Dermis microvascular lymphatic vessel endothelial cell (primary cell): ENCODE results near the gene DENND5B. TPM values are rescaled to one million over a fixed set of nuclear protein-coding genes. Genes with fewer than 3 reads are reported as not detected.
A peak's percentile ranks its signal among the peaks of the same experiment; 100 is the strongest.
"Not testable (repeated sequence)": the region's sequence is repeated elsewhere in the genome, so short reads cannot be mapped to it uniquely, and the experiment has no call there.

Source experiments
- DNase-seq, 2 donors: peaks; one replicate each; pipeline versions ENCODE4 v3.0.0 to v3.0.0-alpha.2; 2010; ENCODE audit warnings: low read depth in 2 of 2
- total RNA-seq: library from RNA; depleted of rRNA; stranded (reverse); fragments of >200 nt; gene quantifications from 2 replicates; pipeline ENCODE4 v1.2.1, GENCODE V29; 2014

Gene DENND5B
- total RNA-seq, 1 donor from 2014 or later: 5.9 TPM

- peak in 1 of 2 donors; percentile 25 for DNase-seq
These were observed 505 bp upstream of the DENND5B start for GRCh38 chr12:31591380-31591901.

- peak in 1 of 2 donors; percentile 79 for DNase-seq
These were observed 863 bp downstream of the DENND5B start for GRCh38 chr12:31589904-31590641.

GRCh38 chr12:31589598-31589903 lies 1.4 kb downstream of the DENND5B start:
- DNase-seq: no peak

GRCh38 chr12:31588976-31589375 lies 2.0 kb downstream of the DENND5B start:
- DNase-seq: peak in 1 of 2 donors; percentile 47

- no peak for DNase-seq
These were observed 4.2 kb downstream of the DENND5B start for GRCh38 chr12:31586728-31587127.

GRCh38 chr12:31585895-31586294 lies 5.0 kb downstream of the DENND5B start:
- no peak for DNase-seq

- peak in 1 of 2 donors; percentile 12 for DNase-seq
These were observed 5.7 kb downstream of the DENND5B start for GRCh38 chr12:31585271-31585670.

- no peak for DNase-seq
These were observed 6.2 kb downstream of the DENND5B start for GRCh38 chr12:31584782-31585181.

GRCh38 chr12:31583878-31584277 lies 7.1 kb downstream of the DENND5B start:
- DNase-seq: peak in 1 of 2 donors; percentile 36

- DNase-seq: no peak
These were observed 8.8 kb downstream of the DENND5B start for GRCh38 chr12:31582155-31582554.

GRCh38 chr12:31578632-31579031 lies 12.3 kb downstream of the DENND5B start:
- peak; percentile 77 to 87 for DNase-seq

- peak in 1 of 2 donors; percentile 81 for DNase-seq
These were observed 15.9 kb downstream of the DENND5B start for GRCh38 chr12:31574803-31575575.

GRCh38 chr12:31574367-31574766 lies 16.6 kb downstream of the DENND5B start:
- DNase-seq: not testable (repeated sequence)

- DNase-seq: no peak
These were observed 17.9 kb downstream of the DENND5B start for GRCh38 chr12:31572900-31573600.

GRCh38 chr12:31570880-31571279 lies 20.1 kb downstream of the DENND5B start:
- peak in 1 of 2 donors; percentile 52 for DNase-seq

GRCh38 chr12:31569517-31569916 lies 21.4 kb downstream of the DENND5B start:
- not testable (repeated sequence) for DNase-seq

- no peak for DNase-seq
These were observed 22.4 kb downstream of the DENND5B start for GRCh38 chr12:31568498-31568897.

- no peak for DNase-seq
These were observed 23.9 kb downstream of the DENND5B start for GRCh38 chr12:31567029-31567428.

GRCh38 chr12:31566547-31566946 lies 24.4 kb downstream of the DENND5B start:
- no peak for DNase-seq

- DNase-seq: no peak
These were observed 28.2 kb downstream of the DENND5B start for GRCh38 chr12:31562594-31563328.

GRCh38 chr12:31560516-31560915 lies 30.4 kb downstream of the DENND5B start:
- DNase-seq: no peak
